K562 (cell line): Measurements from ENCODE around the gene POLR1B. TPM values are rescaled to one million over a fixed set of nuclear protein-coding genes. Genes with fewer than 3 reads are reported as not detected.

ENCODE experiments used
- BRCA1 ChIP-seq, 2 experiments: fragments of 450-650 bp in 1 of 2; sonication (generic) in 1 of 2; formaldehyde crosslinking in 1 of 2; IDR thresholded peaks; 2 replicates each; pipeline versions ENCODE4 v1.5.0 to v1.6.1; 2017 to 2020; ENCODE audit warnings: mild to moderate bottlenecking in 1 of 2, missing genetic modification reagents in 1 of 2
- COPS2 ChIP-seq: fragments of 450-650 bp; conservative IDR thresholded peaks from 2 replicates; pipeline ENCODE4 v1.6.1; 2016; ENCODE audit warnings: mild to moderate bottlenecking, moderate library complexity
- ELF4 ChIP-seq: fragments of 450-650 bp; formaldehyde crosslinking; IDR thresholded peaks from 2 replicates; pipeline ENCODE4 v1.4.0; 2022; ENCODE audit warnings: missing genetic modification characterization
- IRF2 ChIP-seq: sonication (generic); formaldehyde crosslinking; IDR thresholded peaks from 2 replicates; pipeline ENCODE4 v1.8.1; 2022; ENCODE audit warnings: mild to moderate bottlenecking, missing genetic modification reagents
- LEF1 ChIP-seq: fragments of 450-650 bp; IDR thresholded peaks from 2 replicates; pipeline ENCODE4 v1.6.1; 2016; ENCODE audit warnings: mild to moderate bottlenecking
- MTF1 ChIP-seq: fragments of 250-450 bp; sonication (Bioruptor Pico); IDR thresholded peaks from 2 replicates; pipeline ENCODE4 v1.9.0; 2021; ENCODE audit warnings: moderate library complexity, mild to moderate bottlenecking, inconsistent platforms, borderline replicate concordance
- NR2F6 ChIP-seq: fragments of 450-650 bp; formaldehyde crosslinking; IDR thresholded peaks from 2 replicates; pipeline ENCODE4 v1.4.0; 2020; ENCODE audit warnings: mild to moderate bottlenecking
- SMAD2 ChIP-seq: fragments of 150-350 bp; IDR thresholded peaks from 2 replicates; pipeline ENCODE4 v1.6.1; 2014; ENCODE audit warnings: low read depth, mild to moderate bottlenecking, low read length
- TCF3 ChIP-seq: sonication (generic); formaldehyde crosslinking; IDR thresholded peaks from 2 replicates; pipeline ENCODE4 v1.4.0; 2020; ENCODE audit warnings: mild to moderate bottlenecking, missing genetic modification reagents
- TCF7L2 ChIP-seq: fragments of 150-350 bp; IDR thresholded peaks from 2 replicates; pipeline ENCODE4 v1.6.1; 2016; ENCODE audit warnings: low read depth, mild to moderate bottlenecking, low read length, moderate library complexity
- THRAP3 ChIP-seq: fragments of 450-650 bp; IDR thresholded peaks from 2 replicates; pipeline ENCODE4 v1.6.1; 2016; ENCODE audit warnings: mild to moderate bottlenecking, inconsistent platforms, borderline replicate concordance
- WHSC1 ChIP-seq: IDR thresholded peaks from one replicate; pipeline ENCODE4 v1.6.1; 2012; ENCODE audit warnings: low read length, control low read depth, inconsistent platforms
- ZBTB8A ChIP-seq: fragments of 450-650 bp; IDR thresholded peaks from 2 replicates; pipeline ENCODE4 v1.6.1; 2018; ENCODE audit warnings: mild to moderate bottlenecking, moderate library complexity; ENCODE audit not compliant: partially characterized antibody
- ZNF197 ChIP-seq: fragments of 200-800 bp; sonication (Bioruptor generic); IDR thresholded peaks from 2 replicates; pipeline ENCODE4 v1.6.1; 2016; ENCODE audit warnings: low read depth, missing genetic modification characterization, missing compliant biosample characterization
- ZNF24 ChIP-seq: fragments of 450-650 bp; IDR thresholded peaks from 2 replicates; pipeline ENCODE4 v1.6.1; 2016
- ZNF347 ChIP-seq: fragments of 450-650 bp; formaldehyde crosslinking; IDR thresholded peaks from 2 replicates; pipeline ENCODE4 v1.4.0; 2020; ENCODE audit warnings: low read depth, mild to moderate bottlenecking, moderate library complexity
- ZNF75A ChIP-seq: fragments of 450-650 bp; formaldehyde crosslinking; IDR thresholded peaks from 2 replicates; pipeline ENCODE4 v1.4.0; 2020; ENCODE audit warnings: mild to moderate bottlenecking
- ZNF764 ChIP-seq: fragments of 250-450 bp; sonication (Bioruptor Pico); IDR thresholded peaks from 2 replicates; pipeline ENCODE4 v1.4.0; 2020; ENCODE audit warnings: low read depth, mild to moderate bottlenecking, moderate library complexity
- polyA plus RNA-seq, 8 experiments: library from polyadenylated mRNA; depleted of rRNA in 4 of 8; stranded (reverse) in 5 of 8; unstranded in 3 of 8; fragments of >200 nt; fragmentation: Nextera tagmentation in 2 of 8; fragmentation: Illumina TruSeq in 1 of 8; extraction: Ambion mirVana in 2 of 8; extraction: Trizol in 1 of 8; gene quantifications; 2 replicates each; pipeline versions ENCODE4 v1.2.1 to v1.2.3, GENCODE V29; 2011 to 2014; ENCODE audit warnings: inconsistent platforms in 1 of 8, missing spikeins in 1 of 8
- total RNA-seq, 7 experiments: library from RNA; depleted of rRNA in 6 of 7; stranded (reverse); fragments of >200 nt in 6 of 7; fragmentation: Illumina TruSeq in 2 of 7; extraction: Trizol in 2 of 7; gene quantifications; 2 replicates each; pipeline versions ENCODE4 v1.2.1 to v1.2.3, GENCODE V29; 2011 to 2021; ENCODE audit warnings: low replicate concordance in 1 of 7
- TF ChIP-seq, protein P1 (sequence below): fragments of 250-450 bp; sonication (Bioruptor Pico); IDR thresholded peaks from 2 replicates; pipeline ENCODE4 v1.5.0; 2021
- TF ChIP-seq, protein P2 (sequence below), 2 experiments: IDR thresholded peaks; 2 replicates each; pipeline ENCODE4 v1.6.1; 2011; ENCODE audit warnings: borderline replicate concordance in 1 of 2, control low read depth in 1 of 2, low read depth in 1 of 2, low read length in 1 of 2, mild to moderate bottlenecking in 1 of 2, mixed read lengths in 1 of 2, moderate library complexity in 1 of 2; ENCODE audit not compliant: insufficient read depth in 1 of 2, insufficient read length in 1 of 2, poor library complexity in 1 of 2, severe bottlenecking in 1 of 2; ENCODE audit errors: extremely low read depth in 1 of 2
- TF ChIP-seq, protein P3 (sequence below): fragments of 250-450 bp; sonication (Bioruptor Pico); IDR thresholded peaks from 2 replicates; pipeline ENCODE4 v1.5.0; 2021; ENCODE audit warnings: mild to moderate bottlenecking, moderate library complexity
- TF ChIP-seq, protein P4 (sequence below): fragments of 250-450 bp; sonication (Bioruptor Pico); IDR thresholded peaks from 2 replicates; pipeline ENCODE4 v1.5.0; 2020; ENCODE audit warnings: mild to moderate bottlenecking, borderline replicate concordance

Gene POLR1B
- total and polyA plus RNA-seq, 9 of the 15 experiments (the other 6 are each of a cell fraction or from before 2014, with no cell fraction given), result 19.8 to 55.1 (median 40.2) TPM

DNA sequence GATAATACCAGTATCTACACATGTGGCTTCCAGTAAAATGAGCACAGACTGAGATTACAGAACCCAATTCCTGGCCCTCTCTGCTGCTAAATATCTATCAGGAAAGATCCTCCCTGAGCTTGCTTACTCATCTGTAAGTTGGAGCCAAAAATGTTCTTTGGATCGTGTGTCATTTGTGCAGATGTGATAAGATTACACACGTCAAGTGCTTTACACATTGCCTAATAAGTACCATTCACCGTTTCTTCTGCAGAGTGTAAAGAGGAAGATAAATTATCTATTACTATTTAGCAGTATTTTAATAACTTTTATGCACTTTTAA lies 80.2 kb downstream of the POLR1B start (continued):
- TF ChIP-seq TCF3 (CRISPR knock-in tag), result peak; percentile 30; the same call in 1 of the 2 replicates
- TF ChIP-seq, protein P1, sequence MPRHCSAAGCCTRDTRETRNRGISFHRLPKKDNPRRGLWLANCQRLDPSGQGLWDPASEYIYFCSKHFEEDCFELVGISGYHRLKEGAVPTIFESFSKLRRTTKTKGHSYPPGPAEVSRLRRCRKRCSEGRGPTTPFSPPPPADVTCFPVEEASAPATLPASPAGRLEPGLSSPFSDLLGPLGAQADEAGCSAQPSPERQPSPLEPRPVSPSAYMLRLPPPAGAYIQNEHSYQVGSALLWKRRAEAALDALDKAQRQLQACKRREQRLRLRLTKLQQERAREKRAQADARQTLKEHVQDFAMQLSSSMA (CRISPR knock-in tag), result no peak
- TF ChIP-seq TCF7L2, result no peak
- TF ChIP-seq SMAD2, result no peak
- TF ChIP-seq MTF1 (CRISPR knock-in tag), result no peak
- TF ChIP-seq, protein P2, sequence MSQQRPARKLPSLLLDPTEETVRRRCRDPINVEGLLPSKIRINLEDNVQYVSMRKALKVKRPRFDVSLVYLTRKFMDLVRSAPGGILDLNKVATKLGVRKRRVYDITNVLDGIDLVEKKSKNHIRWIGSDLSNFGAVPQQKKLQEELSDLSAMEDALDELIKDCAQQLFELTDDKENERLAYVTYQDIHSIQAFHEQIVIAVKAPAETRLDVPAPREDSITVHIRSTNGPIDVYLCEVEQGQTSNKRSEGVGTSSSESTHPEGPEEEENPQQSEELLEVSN (IDR thresholded peaks at IDR 0.05; ENCODE audit: borderline replicate concordance in 1 of 2, extremely low read depth in 1 of 2, insufficient read depth in 1 of 2, insufficient read length in 1 of 2, low read depth in 1 of 2, low read length in 1 of 2, poor library complexity in 1 of 2, severe bottlenecking in 1 of 2), result no peak
- no peak for TF ChIP-seq IRF2
- no peak for TF ChIP-seq NR2F6 (CRISPR knock-in tag)
- no peak for TF ChIP-seq THRAP3
- no peak for TF ChIP-seq ZNF347 (CRISPR knock-in tag)
- no peak for TF ChIP-seq BRCA1 (IDR thresholded peaks at IDR 0.05)
- no peak for TF ChIP-seq BRCA1 (CRISPR knock-in tag; IDR thresholded peaks at IDR 0.05)
- no peak for TF ChIP-seq LEF1
- no peak for TF ChIP-seq COPS2
- TF ChIP-seq, protein P3, sequence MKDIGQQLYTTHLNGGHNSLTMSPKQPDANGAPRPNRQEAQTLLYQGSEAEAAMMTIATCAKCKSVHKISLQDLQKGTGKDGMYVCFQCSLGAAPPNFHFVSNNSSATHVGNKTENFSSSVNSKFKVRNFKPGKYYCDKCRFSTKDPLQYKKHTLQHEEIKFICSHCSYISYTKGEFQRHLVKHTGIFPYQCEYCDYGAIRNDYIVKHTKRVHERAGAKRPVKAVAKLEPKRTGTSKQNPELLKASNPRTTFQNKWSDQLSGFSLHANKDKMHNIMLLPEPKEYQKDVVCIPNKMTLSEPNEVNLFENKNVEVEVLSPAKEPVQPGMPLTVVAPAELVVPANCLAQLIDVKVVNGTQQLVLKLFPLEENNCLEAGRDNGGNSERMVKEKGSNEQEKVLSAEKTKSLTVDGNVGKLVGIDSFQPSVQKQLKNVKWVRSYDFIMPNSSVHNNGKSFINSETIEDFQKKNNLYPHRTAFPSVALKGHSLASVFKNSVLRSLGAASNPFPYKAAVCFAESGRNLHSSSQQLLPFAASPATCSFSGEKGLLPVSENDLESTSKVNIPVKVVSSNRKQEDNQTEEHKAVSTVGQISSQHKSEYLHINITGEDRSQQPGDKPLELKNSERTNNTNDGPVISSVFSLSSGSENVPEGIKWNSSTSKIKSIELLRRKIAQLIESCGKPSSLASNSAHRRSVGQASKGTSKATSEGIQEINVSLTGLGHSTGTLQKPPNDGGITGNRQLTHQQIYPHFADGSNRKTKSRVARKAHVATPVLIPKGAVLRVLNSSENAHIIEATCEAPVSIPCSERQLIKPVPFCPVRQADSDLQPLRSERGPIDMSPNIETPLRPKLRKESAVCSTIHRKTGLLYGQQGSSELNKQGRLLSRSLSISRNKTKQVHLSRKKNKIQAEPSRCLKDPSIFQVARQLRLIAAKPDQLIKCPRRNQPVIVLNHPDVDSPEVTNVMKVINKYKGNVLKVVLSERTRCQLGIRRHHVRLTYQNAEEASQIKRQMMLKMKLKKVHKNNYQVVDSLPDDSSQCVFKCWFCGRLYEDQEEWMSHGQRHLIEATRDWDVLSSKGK, result no peak
- TF ChIP-seq, protein P4, sequence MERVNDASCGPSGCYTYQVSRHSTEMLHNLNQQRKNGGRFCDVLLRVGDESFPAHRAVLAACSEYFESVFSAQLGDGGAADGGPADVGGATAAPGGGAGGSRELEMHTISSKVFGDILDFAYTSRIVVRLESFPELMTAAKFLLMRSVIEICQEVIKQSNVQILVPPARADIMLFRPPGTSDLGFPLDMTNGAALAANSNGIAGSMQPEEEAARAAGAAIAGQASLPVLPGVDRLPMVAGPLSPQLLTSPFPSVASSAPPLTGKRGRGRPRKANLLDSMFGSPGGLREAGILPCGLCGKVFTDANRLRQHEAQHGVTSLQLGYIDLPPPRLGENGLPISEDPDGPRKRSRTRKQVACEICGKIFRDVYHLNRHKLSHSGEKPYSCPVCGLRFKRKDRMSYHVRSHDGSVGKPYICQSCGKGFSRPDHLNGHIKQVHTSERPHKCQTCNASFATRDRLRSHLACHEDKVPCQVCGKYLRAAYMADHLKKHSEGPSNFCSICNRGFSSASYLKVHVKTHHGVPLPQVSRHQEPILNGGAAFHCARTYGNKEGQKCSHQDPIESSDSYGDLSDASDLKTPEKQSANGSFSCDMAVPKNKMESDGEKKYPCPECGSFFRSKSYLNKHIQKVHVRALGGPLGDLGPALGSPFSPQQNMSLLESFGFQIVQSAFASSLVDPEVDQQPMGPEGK (CRISPR knock-in tag), result no peak
- TF ChIP-seq ZNF764 (CRISPR knock-in tag), result no peak
- TF ChIP-seq ZNF75A, result no peak
- no peak for TF ChIP-seq ZBTB8A
- TF ChIP-seq WHSC1, result no peak
- no peak for TF ChIP-seq ZNF197
- TF ChIP-seq ELF4 (CRISPR knock-in tag), result 0 out of 2 replicates have a peak, but pooled peaks have one; percentile 20
- TF ChIP-seq ZNF24, result no peak
